ENCODE results near the gene TRAF3. TPM values are rescaled to one million over a fixed set of nuclear protein-coding genes. Genes with fewer than 3 reads are reported as not detected.
"Not testable (repeated sequence)": the region's sequence is repeated elsewhere in the genome, so short reads cannot be mapped to it uniquely, and the experiment has no call there.

The TRAF3 gene
- polyA plus RNA-seq, 5 donors, result 10.5 to 13.1 (median 10.9) TPM

DNA sequence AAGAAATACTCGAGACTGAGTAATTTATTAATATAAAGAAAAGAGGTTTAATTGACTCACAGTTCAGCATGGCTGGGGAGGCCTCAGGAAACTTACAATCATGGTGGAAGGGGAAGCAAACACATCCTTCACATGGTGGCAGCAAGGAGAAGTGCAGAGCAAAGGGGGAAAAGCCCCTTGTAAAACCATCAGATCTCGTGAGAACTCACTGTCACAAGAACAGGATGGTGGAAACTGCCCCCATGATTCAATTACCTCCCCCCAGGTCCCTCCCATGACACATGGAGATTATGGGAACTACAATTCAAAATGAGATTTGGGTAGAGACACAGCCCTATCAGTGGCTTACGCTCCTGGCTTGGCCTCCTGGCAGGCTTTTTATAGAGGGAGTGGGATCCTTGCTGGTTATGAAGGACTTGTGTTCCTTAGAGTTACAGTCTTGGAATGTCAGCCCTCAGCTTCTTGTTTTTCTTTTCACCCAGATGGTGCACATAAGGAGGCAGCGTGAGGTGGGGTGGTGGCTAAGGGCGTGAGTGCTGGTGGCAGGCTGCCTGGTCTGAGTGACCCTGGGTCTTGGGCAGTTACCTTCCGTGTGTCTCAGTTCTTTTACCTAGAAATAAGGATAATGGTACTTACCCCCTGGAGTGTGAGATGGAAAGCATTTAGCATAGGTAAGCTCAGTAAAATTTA is 25.7 kb downstream of the TRAF3 start:
- DNase-seq, result no peak

DNA sequence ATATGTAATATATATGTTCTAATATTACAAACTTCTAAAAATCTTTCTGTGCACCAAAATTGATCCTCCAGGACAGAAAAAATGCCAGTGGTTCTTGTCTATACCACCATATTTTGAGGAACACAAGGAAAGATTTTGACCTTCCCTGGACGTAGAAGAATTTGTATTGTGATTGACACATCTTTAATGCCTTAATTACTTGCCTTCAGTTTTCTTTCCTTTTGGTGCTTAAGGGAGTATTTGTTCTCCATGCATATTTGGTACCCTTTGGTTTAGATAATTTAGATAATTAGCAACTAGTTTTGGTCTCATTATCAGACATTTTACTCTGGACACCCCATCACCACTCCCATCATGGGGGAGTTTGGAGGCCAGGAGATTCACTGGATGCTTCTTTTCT is 27.6 kb downstream of the TRAF3 start:
- DNase-seq, result no peak

DNA sequence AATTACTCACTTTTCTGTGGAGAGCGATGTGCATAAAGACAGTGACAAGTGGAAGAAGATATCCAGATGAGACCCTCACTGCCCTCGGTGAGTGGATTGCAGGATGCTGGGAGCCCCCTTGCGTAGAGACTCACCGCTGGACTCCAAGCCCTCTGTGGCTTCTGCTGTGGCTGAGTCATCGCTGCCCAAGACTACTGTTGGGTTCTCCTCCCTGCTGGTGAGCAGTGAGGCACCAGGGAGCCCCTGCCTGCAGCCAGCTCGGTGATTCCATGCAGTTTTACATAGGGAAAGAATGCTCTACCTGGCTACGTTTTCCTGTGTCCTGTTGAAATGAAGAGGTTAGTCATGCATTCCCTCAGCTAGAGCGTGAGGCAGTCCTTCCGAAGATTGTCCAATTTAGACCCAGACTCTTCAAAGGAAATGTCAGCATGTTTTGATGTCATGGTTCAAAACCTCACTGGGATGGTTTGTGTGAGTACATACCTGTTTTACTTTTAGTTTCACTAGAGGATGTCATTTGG is 28.2 kb downstream of the TRAF3 start:
- no peak for DNase-seq

DNA sequence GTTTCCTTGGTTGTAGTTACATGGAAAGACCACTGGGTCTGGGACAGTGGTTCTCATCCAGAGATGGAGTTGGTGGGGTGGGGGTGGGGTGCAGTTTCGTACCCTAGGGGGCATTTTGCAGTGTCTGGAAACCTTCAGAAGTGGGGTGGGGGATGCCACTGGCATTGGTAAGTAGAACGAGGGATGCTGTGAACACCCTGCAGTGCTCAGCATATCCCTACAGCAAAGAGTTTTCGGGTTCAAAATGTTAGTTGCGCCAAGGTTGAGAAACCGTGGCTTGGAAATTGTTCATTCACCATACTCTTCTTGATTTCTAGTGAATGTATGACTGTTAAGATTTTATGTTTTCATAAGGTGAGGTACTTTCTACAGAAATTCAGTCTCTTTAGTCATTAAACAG is 28.7 kb downstream of the TRAF3 start:
- no peak for DNase-seq

DNA sequence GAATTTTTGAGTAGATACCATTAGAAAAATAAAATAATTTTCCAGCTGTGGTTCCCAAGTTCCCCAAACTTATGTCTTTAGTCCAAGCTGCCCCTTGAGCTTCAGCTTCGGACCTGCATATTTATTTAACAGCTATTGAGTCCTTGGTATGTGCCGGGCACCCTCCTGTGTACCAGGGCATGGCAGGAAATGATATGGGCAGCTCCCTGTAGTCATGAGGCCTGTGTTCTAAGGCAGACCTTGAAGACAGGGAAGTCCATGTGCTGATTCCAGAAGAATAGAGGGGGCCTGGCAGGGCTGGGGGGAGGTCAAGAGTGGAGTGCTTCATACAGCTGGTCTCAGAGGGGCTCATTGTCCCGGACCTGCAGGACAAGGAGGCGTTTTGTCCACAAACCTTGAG is 29.2 kb downstream of the TRAF3 start:
- DNase-seq, result no peak

DNA sequence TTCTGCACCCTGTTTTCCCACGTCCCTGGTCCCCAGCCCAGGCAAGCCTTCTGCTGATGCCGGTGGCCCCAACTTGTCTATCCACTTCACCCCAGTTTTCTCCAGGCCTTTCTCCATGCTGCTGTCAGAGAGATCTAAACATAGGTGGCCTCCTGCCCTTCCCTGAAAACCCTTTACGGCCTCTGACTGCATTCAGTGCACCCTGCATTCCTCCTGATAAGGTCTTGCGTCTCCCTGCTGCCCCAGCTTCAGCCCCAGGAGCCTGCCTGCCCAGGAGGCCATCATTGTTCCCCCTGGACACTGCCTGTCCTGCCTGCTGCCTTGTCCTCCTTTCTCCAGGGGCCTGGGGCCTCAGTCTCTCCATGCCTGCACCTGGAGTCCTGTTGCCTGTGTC is 29.8 kb downstream of the TRAF3 start:
- DNase-seq, result no peak

DNA sequence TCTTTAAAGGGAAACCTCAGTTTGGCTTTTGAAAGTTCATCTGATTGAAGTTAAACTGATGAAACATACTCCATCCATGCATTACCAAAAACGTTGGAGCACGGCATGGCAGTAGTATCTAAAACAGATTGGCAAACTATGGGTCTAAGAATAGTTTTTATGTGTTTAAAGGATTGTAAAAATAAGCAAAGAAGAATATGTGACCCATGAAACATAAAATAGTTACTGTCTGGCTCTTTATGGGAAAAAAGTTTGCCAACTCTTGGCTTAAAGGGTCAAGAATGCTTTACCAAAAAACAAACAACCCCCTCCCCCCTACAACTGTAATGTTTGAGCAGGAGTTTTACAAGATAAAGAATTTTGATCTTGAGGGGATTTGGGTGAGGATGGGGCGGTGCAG is 32.6 kb downstream of the TRAF3 start:
- DNase-seq, result no peak

DNA sequence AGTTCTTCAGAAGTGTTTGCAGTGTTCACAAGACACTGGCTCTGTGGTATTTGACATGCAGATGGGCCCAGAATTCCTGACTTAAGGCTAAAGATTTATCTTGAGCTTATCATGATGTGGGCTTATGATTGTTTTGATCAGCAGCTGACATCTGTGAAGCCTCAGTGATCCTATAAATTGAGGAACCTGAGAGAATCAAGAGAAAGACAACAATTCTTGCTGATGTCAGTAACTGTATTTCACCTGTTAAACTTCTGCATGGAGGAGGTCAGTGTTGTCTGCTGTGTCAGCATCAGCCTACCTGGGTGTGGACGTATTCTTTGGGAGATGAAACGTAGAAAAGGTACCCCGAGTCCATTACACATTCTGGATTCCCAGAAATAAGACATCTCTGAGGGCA is 33.3 kb downstream of the TRAF3 start:
- no peak for DNase-seq

DNA sequence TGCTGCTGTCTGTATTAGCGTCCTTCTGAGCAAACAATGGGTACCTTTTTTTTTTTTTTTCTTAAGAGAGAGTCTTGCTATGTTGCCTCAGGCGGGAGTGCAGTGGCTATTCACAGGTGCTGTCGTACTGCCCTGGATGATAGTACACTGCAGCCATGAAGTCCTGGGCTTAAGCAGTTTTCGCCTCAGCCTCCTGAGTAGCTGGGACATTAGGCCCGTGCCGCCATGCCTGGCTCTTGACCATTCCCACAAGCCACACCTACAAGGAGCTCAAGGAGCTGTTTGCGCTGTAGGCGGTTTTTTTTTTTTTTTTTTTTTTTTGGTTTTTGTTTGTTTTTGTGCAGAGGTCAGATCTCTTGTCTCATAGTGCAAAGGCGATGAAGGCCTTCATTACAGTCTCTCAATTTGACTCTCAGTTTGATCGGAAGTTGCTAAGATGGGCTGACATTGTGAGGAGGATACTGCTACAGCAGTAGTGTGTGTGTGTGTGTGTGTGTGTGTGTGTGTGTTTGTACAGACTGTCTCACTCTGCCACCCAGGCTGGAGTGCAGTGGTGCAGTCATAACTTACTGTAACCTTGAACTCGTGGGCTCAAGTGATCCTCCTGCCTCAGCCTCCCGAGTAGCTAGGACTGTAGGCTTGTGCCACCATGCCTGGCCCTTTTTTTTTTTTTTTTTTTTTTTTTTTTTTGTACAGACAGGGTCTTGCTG is 34.2 kb downstream of the TRAF3 start:
- no peak for DNase-seq

DNA sequence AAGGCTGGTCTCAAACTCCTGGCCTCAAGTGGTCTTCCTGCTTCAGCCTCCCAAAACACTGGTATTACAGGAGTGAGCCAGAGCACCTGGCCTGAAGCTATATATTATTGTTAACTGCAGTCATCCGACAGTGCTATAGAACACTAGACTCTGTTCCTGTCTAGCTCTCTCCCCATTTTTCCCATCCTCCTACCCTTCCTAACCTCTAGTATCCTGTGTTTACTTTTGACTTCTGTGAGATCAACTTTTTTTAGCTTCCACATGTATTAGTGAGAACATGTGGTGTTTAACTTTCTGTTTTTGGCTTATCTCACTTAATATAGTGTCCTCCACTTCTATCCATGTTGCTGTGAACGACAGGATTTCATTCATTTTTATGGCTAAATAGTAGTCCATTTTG is 34.7 kb downstream of the TRAF3 start:
- DNase-seq, result no peak

DNA sequence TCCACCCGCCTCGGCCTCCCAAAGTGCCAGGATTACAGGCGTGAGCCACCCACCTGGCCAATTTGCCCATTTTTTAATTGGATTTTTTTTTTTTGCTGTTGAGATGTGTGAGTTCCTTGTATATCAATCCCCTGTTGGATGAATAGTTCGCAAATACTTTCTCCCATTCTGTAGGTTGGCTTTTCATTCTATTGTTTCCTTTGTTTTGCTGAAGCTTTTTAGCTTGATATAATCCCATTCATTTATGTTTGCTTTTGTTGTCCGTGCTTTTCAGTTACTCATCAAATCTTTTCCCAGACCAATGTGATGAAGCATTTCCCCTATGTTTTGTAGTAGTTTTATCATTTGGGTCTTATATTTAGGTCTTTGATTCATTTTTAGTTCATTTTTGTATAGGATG is 36.4 kb downstream of the TRAF3 start:
- DNase-seq, result no peak

DNA sequence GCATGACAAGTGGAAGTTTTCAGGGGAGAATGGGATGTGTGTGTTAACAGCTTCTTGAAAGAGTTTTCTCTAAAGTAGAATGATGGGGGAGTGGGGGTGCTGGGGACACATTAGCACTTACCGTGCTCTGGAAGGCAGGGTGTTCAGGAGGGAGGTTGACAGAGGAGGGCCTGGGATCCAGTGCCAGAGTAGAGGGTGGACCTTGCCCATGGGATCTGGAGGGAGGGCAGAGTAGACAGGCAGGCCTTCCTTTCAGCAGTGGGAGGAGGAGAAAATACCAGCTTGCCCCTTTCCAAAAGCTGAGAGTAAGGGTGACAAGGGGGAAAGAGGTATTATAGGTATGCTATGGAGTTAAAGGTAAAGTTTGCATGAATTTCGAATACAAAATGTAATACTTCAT is 40.1 kb downstream of the TRAF3 start:
- no peak for DNase-seq

DNA sequence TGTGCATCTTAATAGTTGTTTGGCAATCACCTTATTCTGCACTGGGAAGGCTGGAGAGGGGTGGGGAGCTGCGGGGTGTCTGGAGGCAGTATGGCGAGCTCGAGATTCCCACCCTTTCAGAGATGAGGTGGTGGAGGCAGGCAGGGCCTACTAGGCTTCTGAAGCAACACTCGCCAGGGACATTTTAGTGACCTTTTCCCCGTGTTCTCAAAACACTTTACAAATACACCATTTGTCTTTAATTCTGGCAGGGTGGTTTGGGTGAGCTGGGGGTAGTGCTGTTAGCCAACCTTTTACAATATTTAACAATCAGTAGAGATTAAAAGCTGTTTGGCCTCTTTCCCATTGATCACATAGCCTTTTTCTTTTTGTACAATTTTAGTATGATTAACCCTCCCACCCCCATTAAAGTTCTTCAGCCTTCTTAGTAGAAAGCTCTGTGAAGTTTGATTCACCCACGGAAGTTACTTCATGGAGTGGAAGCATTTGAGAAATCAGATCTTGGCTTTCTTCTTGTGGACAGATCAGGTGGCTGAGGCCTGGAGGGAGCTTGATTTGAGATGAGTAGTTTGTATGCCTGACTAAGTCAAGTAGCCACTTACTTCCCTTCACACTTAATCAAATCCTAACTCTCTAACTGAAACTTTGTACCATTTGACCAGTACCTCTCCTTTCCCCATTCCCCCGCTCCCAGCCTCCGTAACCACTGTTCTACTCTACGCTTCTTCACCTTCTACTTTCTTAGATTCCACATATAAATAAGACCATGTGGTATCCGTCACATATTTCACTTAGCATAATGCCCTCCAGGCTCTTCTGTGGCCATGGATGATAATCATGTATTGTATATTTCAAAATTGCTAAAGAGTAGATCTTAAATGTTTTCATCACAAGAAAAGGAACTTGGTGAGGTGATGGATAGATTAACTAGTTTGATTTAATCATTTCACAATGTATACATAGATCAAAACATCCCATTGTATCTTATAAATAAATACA is 41.0 kb downstream of the TRAF3 start:
- no peak for DNase-seq

DNA sequence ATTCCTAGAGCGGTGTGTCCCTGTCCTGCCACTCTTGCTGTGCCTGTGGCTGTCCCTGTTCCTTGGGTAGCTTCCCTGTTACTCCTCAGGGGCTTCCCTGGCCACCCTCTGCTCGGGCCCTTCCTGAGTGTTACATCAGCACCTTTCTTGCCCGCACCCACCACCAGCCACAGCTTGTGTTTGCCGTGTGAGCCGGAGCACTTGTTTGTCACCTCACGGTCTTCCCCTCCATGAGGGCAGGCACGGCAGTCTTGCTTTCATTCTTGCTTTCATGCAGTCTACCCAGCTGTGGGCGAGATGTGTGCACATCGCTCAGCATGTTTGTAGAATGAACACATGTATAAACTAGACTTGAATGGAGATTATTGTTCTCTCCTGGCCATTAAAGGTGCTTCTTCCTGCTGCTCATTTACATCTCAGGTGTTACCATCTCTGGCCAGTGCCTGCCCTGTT is 42.0 kb downstream of the TRAF3 start:
- no peak for DNase-seq

DNA sequence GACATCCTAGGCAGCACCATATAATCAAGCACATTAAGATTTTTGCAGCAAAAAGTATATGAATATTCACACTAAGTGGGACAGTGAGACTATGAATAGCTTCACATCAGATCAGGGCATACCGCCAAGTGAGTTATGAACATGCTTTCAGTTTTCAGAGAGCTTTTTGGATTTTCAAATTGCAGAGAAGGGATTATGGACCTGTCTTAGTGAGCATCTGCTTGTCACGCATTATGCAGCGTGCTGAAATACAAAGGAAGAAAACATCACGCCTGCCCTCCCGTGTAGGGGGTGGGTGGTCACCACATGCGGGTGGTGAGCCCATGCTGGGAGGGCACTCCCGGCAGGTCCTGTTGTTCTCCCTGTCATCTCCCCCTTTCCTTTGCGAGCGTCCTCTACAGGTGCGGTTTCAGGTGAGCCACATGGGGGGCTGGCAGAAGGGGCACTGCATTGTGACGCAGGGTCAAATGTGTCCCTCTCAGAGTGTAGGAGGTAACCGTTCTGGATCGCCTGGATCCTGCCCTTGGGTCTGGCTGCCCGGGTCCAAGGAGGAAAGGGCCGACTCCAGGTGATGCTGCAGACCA is 42.6 kb downstream of the TRAF3 start:
- no peak for DNase-seq

DNA sequence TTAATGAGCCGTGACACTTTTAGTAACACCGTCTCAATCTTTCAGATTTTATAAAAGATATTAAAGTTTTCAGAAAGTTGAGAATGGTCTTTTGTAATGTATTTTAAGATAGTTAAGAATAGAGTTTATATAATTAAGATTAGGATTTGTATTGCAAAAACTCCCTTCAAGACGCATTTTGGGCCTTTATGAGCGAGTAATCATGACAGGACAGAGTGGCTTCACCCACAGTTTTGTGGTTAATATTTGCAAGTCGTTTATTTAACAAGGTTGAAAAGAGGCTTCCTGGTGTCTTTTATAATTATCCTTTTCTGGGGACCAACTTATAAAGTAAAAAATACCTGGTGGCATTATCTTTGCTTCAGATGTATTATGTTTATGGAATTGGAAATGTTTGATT is 44.0 kb downstream of the TRAF3 start:
- DNase-seq, result no peak

DNA sequence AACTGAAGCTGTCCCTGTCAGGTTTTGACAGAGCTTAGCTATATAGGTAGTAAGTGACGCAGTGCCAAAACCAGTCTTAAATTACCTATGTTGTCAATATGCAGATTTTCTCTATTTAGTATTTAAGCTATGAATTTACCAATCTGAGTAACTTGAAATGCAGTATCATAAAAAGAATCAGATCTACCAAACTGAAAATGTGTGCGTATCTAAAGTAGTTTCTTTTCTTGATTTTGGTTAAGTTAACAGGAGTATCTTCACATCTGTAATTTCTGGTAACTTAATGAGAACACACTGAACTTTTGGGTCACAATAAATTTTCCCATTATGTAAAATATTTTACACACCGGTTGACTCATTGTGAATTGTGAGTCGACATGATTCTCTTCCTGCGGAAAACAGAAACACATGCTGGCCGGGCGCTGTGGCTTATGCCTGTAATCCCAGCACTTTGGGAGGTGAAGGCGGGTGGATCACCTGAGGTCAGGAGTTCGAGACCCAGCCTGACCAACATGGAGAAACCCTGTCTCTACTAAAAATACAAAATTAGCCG is 45.1 kb downstream of the TRAF3 start:
- DNase-seq, result no peak

DNA sequence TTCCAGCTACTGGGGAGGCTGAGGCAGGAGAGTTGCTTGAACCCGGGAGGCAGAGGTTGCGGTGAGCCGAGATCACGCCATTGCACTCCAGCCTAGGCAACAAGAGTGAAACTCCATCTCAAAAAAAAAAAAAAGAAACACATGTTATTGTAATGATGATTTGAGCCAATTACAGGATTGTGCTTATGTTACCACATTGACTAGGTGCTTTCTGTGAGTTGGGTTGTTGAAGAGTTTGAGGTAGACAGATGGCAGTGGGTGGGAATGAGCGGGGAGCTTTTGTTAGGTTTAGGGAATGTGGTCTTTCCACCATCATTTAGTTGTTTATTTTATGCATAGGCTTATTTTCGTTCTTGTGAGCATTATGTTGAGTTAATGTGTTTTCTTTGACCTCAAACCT is 45.6 kb downstream of the TRAF3 start:
- not testable (repeated sequence) for DNase-seq

DNA sequence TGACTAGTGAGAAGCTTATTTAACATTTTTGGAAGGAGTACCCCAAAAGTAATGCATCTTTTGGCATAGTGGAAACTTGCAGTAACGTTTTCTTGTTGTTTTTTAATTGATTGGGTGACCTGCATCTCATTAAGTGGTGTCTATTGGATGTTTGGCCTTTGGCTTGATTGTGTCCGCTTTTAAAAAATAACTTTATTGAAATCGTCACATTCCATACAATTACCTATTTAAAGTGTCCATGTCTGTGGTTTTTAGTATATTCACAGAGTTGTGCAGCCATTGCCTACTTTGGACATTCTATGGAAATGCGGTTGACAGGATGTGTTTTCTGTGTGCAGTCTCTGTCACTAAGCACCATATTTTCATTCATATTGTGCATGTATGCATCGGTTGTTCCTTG is 46.3 kb downstream of the TRAF3 start:
- DNase-seq, result no peak

DNA sequence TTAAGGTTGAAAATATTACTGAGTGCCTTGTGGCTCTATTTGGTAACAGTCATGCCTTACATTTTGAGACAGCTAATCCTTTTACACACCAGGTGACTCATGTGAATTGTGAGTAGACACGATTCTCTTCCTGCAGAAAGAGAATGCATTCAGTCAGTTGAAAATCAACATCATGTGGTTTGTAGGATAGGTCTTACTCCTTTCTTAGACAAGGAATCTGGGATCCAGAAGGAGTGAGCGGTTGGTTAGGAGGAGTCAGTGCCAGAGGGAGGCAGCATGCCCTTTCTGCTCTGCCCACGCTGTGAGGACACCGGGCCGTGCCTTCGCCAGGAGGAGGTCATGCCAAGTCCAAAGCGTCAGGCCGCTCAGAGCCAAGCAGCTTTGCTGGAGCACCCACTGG is 47.6 kb downstream of the TRAF3 start:
- DNase-seq, result no peak

DNA sequence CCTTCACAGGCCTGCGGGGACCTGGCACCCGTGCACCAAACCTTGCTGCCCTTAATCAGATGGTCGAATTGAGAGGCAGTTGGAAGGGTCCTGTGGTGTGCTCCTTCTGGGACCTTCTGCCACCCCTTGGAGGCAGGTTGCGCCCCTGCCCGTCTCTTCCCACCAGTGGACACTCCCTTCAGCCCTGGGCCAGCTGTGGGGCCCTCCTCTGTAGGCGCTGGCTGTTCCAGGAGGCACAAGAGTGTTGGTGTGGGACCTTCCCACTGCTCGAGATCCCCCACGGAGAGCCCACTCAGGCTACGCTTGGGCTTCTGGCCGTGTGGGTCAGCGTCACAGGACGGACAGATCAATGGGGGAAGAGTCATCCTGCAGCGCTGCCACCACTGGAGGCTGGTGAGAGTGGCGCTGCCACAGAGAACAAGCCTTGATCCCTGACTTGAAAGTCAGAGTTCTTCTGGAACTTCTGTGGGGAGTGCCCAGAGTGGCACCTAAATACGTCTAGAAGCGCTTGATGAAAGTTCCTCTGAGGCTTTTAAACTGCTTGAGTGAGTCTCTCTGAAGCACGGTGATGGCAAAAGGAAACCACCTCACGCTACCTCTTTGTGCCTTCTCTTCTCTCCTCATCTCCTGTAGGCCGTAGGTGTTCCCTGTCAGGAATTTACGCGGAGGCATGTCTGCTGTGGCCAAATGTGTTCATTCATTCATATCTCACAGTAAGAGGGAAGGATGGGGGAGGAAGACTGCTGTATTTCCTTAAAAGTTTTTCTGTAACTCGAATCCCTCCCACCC is 48.3 kb downstream of the TRAF3 start:
- no peak for DNase-seq
